Gastroesophageal sphincter (tissue), 4 donors: ENCODE data around the gene ASPA. TPM values are rescaled to one million over a fixed set of nuclear protein-coding genes. Genes with fewer than 3 reads are reported as not detected.
"Not testable (repeated sequence)": the region's sequence is repeated elsewhere in the genome, so short reads cannot be mapped to it uniquely, and the experiment has no call there.

Experiments used
- ATAC-seq: fragments of 150-250 bp; one replicate; pipeline ENCODE4 v1.9.1; 2016; ENCODE audit warnings: mild to moderate bottlenecking, moderate library complexity
- H3K27ac ChIP-seq, 4 donors: fragments of 200-600 bp; sonication (generic) in 3 of 4; 1 replicate in 3 of 4; 2 replicates in 1 of 4; pipeline ENCODE4 v1.5.1; 2016 to 2019
- H3K27me3 ChIP-seq: fragments of 200-600 bp; sonication (generic); one replicate; pipeline ENCODE4 v1.5.1; 2019
- H3K36me3 ChIP-seq, 2 donors: fragments of 200-600 bp; sonication (generic); one replicate each; pipeline ENCODE4 v1.5.1; 2019; ENCODE audit warnings: control low read depth in 1 of 2
- H3K4me1 ChIP-seq, 3 donors: fragments of 200-600 bp; sonication (generic); 1 replicate in 2 of 3; 2 replicates in 1 of 3; pipeline ENCODE4 v1.5.1; 2016 to 2019; ENCODE audit warnings: control low read depth in 2 of 3
- H3K4me3 ChIP-seq, 2 donors: fragments of 200-600 bp; sonication (generic); one replicate each; pipeline ENCODE4 v1.5.1; 2019; ENCODE audit warnings: mild to moderate bottlenecking in 1 of 2, moderate library complexity in 1 of 2
- H3K9me3 ChIP-seq, 3 donors: fragments of 200-600 bp; sonication (generic); one replicate each; pipeline ENCODE4 v1.5.1; 2017 to 2019; ENCODE audit warnings: control low read depth in 2 of 3
- EP300 ChIP-seq: sonication (generic); formaldehyde crosslinking; IDR thresholded peaks from one replicate; pipeline ENCODE4 v1.6.1; 2017; ENCODE audit warnings: antibody characterized with exemption, mild to moderate bottlenecking
- POLR2A ChIP-seq, 2 donors: fragments of 450-650 bp; IDR thresholded peaks; one replicate each; pipeline ENCODE4 v1.6.1; 2017; ENCODE audit warnings: antibody characterized with exemption in 2 of 2, mild to moderate bottlenecking in 2 of 2, moderate library complexity in 1 of 2
- POLR2AphosphoS5 ChIP-seq: sonication (generic); formaldehyde crosslinking; IDR thresholded peaks from one replicate; pipeline ENCODE4 v1.6.1; 2017; ENCODE audit warnings: antibody characterized with exemption
- WGBS, 2 donors: methylation state at CpG; one replicate each; pipeline ENCODE4 v1.1.5; 2018; ENCODE audit warnings: low coverage in 1 of 2; 5-methylcytosine and 5-hydroxymethylcytosine counted together
- total RNA-seq, 4 donors: library from RNA; depleted of rRNA; stranded (reverse); fragments of >200 nt; gene quantifications; one replicate each; pipeline ENCODE4 v1.1.0, GENCODE V29; 2016
- TF ChIP-seq, protein P1 (sequence below), 4 experiments: fragments of 200-600 bp in 2 of 4; fragments of 450-650 bp in 2 of 4; sonication (generic) in 1 of 4; IDR thresholded peaks; one replicate each; pipeline ENCODE4 v1.5.1; 2017 to 2019; ENCODE audit warnings: antibody characterized with exemption in 4 of 4, mild to moderate bottlenecking in 2 of 4, moderate library complexity in 2 of 4

ASPA gene
- total RNA-seq, 4 donors from 2014 or later: 1.4 to 3.4 (median 2.7) TPM

- no peaks in the 10 kb centered on the region for H3K27me3 ChIP-seq
Observed at GRCh38 chr17:3511852-3512504, 36.2 kb downstream of the ASPA start.

GRCh38 chr17:3512505-3513171, 36.8 kb downstream of the ASPA start:
- Histone ChIP-seq H3K36me3 (no peaks in the 10 kb centered on the region), H3K9me3 (no peaks in the 10 kb centered on the region), H3K27ac (peak overlapping the region in 3 of 4 donors; percentile 73 to 83 (median 80)), H3K27me3 (no peaks in the 10 kb centered on the region), H3K4me1 (peaks cover 0 to 19% (median 0%) of the 10 kb centered on the region in 3 donors), H3K4me3 (peak overlapping the region in 1 of 2 donors; percentile 16)
- peak; percentile 87 for ATAC-seq
- TF ChIP-seq POLR2AphosphoS5: peak; percentile 23
- TF ChIP-seq, protein P1, sequence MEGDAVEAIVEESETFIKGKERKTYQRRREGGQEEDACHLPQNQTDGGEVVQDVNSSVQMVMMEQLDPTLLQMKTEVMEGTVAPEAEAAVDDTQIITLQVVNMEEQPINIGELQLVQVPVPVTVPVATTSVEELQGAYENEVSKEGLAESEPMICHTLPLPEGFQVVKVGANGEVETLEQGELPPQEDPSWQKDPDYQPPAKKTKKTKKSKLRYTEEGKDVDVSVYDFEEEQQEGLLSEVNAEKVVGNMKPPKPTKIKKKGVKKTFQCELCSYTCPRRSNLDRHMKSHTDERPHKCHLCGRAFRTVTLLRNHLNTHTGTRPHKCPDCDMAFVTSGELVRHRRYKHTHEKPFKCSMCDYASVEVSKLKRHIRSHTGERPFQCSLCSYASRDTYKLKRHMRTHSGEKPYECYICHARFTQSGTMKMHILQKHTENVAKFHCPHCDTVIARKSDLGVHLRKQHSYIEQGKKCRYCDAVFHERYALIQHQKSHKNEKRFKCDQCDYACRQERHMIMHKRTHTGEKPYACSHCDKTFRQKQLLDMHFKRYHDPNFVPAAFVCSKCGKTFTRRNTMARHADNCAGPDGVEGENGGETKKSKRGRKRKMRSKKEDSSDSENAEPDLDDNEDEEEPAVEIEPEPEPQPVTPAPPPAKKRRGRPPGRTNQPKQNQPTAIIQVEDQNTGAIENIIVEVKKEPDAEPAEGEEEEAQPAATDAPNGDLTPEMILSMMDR (IDR thresholded peaks at IDR 0.05): no peak
- 25 to 46% methylated on average over 6 to 16 of the region's 20 CpGs for WGBS, 2 donors

More at GRCh38 chr17:3511852-3512504, 36.2 kb downstream of the ASPA start:
- H3K4me3 ChIP-seq: no peak overlapping the region
- peaks cover 0 to 19% (median 0%) of the 10 kb centered on the region in 3 donors for H3K4me1 ChIP-seq
- TF ChIP-seq EP300: no peak
- TF ChIP-seq, protein P1 (IDR thresholded peaks at IDR 0.05): no peak
- TF ChIP-seq POLR2AphosphoS5: no peak
- TF ChIP-seq POLR2A (IDR thresholded peaks at IDR 0.05): no peak
- no peaks in the 10 kb centered on the region for H3K36me3 ChIP-seq
- 72 to 89% methylated on average over 2 to 7 of the region's 8 CpGs for WGBS, 2 donors
- H3K9me3 ChIP-seq: no peaks in the 10 kb centered on the region
- peak overlapping the region in 3 of 4 donors; percentile 73 to 83 (median 80) for H3K27ac ChIP-seq
- ATAC-seq: peak; percentile 27

GRCh38 chr17:3513305-3514035, 37.7 kb downstream of the ASPA start:
- Histone ChIP-seq H3K4me3 (no peak overlapping the region), H3K4me1 (peaks cover 0 to 19% (median 0%) of the 10 kb centered on the region in 3 donors), H3K27me3 (no peaks in the 10 kb centered on the region), H3K9me3 (no peaks in the 10 kb centered on the region), H3K36me3 (no peaks in the 10 kb centered on the region), H3K27ac (peak overlapping the region in 3 of 4 donors; percentile 73 to 83 (median 80))
- 83 to 84% methylated on average over 11 to 16 of the region's 23 CpGs for WGBS, 2 donors
- ATAC-seq: no peak
- TF ChIP-seq EP300 (no peak), POLR2A (IDR thresholded peaks at IDR 0.05) (no peak), POLR2AphosphoS5 (no peak)
- TF ChIP-seq, protein P1 (IDR thresholded peaks at IDR 0.05): no peak

GRCh38 chr17:3514167-3514566, 38.4 kb downstream of the ASPA start:
- peaks cover 0 to 19% (median 0%) of the 10 kb centered on the region in 3 donors for H3K4me1 ChIP-seq
- 98 to 100% methylated on average over 1 to 9 of the region's 11 CpGs for WGBS, 2 donors
- not testable (repeated sequence) for ATAC-seq, H3K27me3 ChIP-seq, H3K36me3 ChIP-seq, H3K4me3 ChIP-seq, H3K27ac ChIP-seq, H3K9me3 ChIP-seq

DNA sequence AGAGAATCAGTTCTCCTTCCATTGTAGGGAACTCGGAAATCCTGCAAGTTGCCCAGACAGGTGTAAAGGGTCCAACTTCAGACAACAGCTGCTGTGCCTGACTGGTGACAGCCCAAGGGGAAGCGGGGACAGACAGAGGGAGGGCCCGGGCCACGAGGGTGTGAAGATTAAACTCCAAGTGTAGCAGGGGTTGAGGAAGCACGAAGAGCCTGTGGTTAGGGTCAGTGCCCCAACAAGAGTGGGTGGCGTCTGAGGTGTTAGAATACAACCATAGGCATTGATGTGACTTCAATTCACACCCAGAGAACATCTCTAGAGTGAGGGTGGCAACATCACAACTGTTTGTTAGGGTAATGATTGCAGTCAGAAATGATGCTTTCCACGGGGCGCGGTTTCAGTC, 39.1 kb downstream of the ASPA start:
- no peaks in the 10 kb centered on the region for H3K9me3 ChIP-seq
- no peaks in the 10 kb centered on the region for H3K27me3 ChIP-seq
- H3K4me3 ChIP-seq: no peak overlapping the region
- H3K4me1 ChIP-seq: peaks cover 0 to 19% (median 0%) of the 10 kb centered on the region in 3 donors
- TF ChIP-seq EP300: no peak
- H3K36me3 ChIP-seq: no peaks in the 10 kb centered on the region
- ATAC-seq: no peak
- H3K27ac ChIP-seq: no peak overlapping the region
- 67 to 90% methylated on average over 3 to 4 of the region's 9 CpGs for WGBS, 2 donors

DNA sequence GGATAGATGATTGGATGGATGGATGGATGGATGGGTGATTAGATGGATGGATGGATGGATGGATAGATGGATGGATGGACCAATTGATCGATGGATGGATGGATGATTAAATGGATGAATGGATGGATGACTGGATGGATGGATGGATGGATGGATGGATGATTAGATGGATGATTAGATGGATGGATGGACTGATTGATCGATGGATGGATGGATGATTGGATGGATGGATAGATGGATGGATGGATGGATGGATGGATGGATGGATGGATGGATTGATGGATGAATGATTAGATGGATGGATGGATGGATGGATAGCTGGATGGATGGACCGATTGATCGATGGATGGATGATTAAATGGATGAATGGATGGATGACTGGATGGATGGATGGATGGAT, 43.7 kb downstream of the ASPA start:
- 82 to 83% methylated on average over 4 of the region's 4 CpGs for WGBS, 2 donors
- H3K36me3 ChIP-seq, H3K4me1 ChIP-seq, H3K4me3 ChIP-seq, H3K27me3 ChIP-seq, ATAC-seq, H3K27ac ChIP-seq, H3K9me3 ChIP-seq: not testable (repeated sequence)
